CD14-positive monocyte (primary cell): ENCODE data around the gene MPV17L2. TPM values are rescaled to one million over a fixed set of nuclear protein-coding genes. Genes with fewer than 3 reads are reported as not detected.

Experiments
- DNase-seq, 3 donors: peaks; one replicate each; pipeline ENCODE4 v3.0.0-alpha.2; 2011 to 2022
- H2AFZ ChIP-seq: 2 replicates; pipeline ENCODE4 v1.6.0; 2012; ENCODE audit warnings: mild to moderate bottlenecking, low read depth, low read length, inconsistent platforms; ENCODE audit not compliant: insufficient read depth, poor library complexity, severe bottlenecking
- H3K27ac ChIP-seq, 2 donors: 1 replicate in 1 of 2; 2 replicates in 1 of 2; pipeline ENCODE4 v1.5.1; 2012 to 2013; ENCODE audit warnings: low read length in 2 of 2, control low read depth in 1 of 2, inconsistent platforms in 1 of 2, low read depth in 1 of 2, mild to moderate bottlenecking in 1 of 2
- H3K27me3 ChIP-seq, 2 donors: one replicate each; pipeline versions ENCODE4 v1.6.0 to v1.6.1; 2011 to 2013; ENCODE audit warnings: low read length in 2 of 2; ENCODE audit not compliant: control insufficient read depth in 2 of 2, insufficient read depth in 2 of 2
- H3K36me3 ChIP-seq, 2 donors: replicated peaks in 1 of 2; 1 replicate in 1 of 2; 2 replicates in 1 of 2; pipeline versions ENCODE4 v1.5.1 to v1.6.1; 2012 to 2013; ENCODE audit warnings: low read length in 2 of 2, control low read depth in 1 of 2, inconsistent platforms in 1 of 2, mild to moderate bottlenecking in 1 of 2; ENCODE audit not compliant: insufficient read depth in 2 of 2, control insufficient read depth in 1 of 2
- H3K4me1 ChIP-seq, 2 donors: 1 replicate in 1 of 2; 2 replicates in 1 of 2; pipeline versions ENCODE4 v1.5.1 to v1.6.1; 2012 to 2013; ENCODE audit warnings: low read length in 2 of 2, control low read depth in 1 of 2, inconsistent platforms in 1 of 2, mild to moderate bottlenecking in 1 of 2, moderate library complexity in 1 of 2; ENCODE audit not compliant: insufficient read depth in 2 of 2, control insufficient read depth in 1 of 2
- H3K4me2 ChIP-seq: replicated peaks from 2 replicates; pipeline ENCODE3; 2012; ENCODE audit warnings: low read length, moderate library complexity, mild to moderate bottlenecking; ENCODE audit not compliant: poor library complexity, severe bottlenecking; ENCODE audit errors: extremely low read depth
- H3K4me3 ChIP-seq, 3 experiments: fragments of 200-600 bp in 1 of 3; sonication (generic) in 1 of 3; replicated peaks in 1 of 3; 1 replicate in 2 of 3; 2 replicates in 1 of 3; pipeline ENCODE4 v1.5.1; 2011 to 2013; ENCODE audit warnings: low read length in 3 of 3, mild to moderate bottlenecking in 3 of 3, control low read depth in 2 of 3, low read depth in 2 of 3, inconsistent platforms in 1 of 3, moderate library complexity in 1 of 3
- H3K79me2 ChIP-seq: 2 replicates; pipeline ENCODE4 v1.6.0; 2012; ENCODE audit warnings: mild to moderate bottlenecking, control low read depth, inconsistent platforms, low read length, moderate library complexity; ENCODE audit not compliant: insufficient read depth
- H3K9ac ChIP-seq: 2 replicates; pipeline ENCODE4 v1.6.0; 2017; ENCODE audit warnings: low read length, mild to moderate bottlenecking; ENCODE audit not compliant: insufficient read depth, poor library complexity, severe bottlenecking
- H3K9me3 ChIP-seq, 2 donors: replicated peaks in 1 of 2; 1 replicate in 1 of 2; 2 replicates in 1 of 2; pipeline versions ENCODE4 v1.5.1 to v1.6.1; 2012 to 2013; ENCODE audit warnings: low read length in 2 of 2, control low read depth in 1 of 2; ENCODE audit not compliant: control insufficient read depth in 1 of 2, insufficient read depth in 1 of 2
- H4K20me1 ChIP-seq: 2 replicates; pipeline ENCODE4 v1.6.0; 2012; ENCODE audit warnings: mild to moderate bottlenecking, low read length, control low read depth, moderate library complexity; ENCODE audit not compliant: insufficient read depth
- H3K27ac Mint-ChIP-seq, 7 donors: one replicate each; pipeline ENCODE4 v1.8.0; 2020; ENCODE audit warnings: mild to moderate bottlenecking in 7 of 7, mixed read lengths in 7 of 7, moderate library complexity in 6 of 7, inconsistent platforms in 2 of 7
- H3K27me3 Mint-ChIP-seq, 3 donors: one replicate each; pipeline ENCODE4 v1.8.0; 2021 to 2022; ENCODE audit warnings: low read depth in 3 of 3, mild to moderate bottlenecking in 3 of 3, mixed read lengths in 3 of 3, moderate library complexity in 3 of 3, inconsistent platforms in 1 of 3
- H3K36me3 Mint-ChIP-seq, 2 donors: one replicate each; pipeline ENCODE4 v1.8.0; 2020; ENCODE audit warnings: mixed read lengths in 2 of 2, inconsistent platforms in 1 of 2, mild to moderate bottlenecking in 1 of 2
- H3K4me1 Mint-ChIP-seq: one replicate; pipeline ENCODE4 v1.8.0; 2020; ENCODE audit warnings: mild to moderate bottlenecking, mixed read lengths
- H3K4me3 Mint-ChIP-seq, 2 donors: one replicate each; pipeline ENCODE4 v1.8.0; 2020; ENCODE audit warnings: mild to moderate bottlenecking in 2 of 2, mixed read lengths in 2 of 2, moderate library complexity in 1 of 2
- H3K9me3 Mint-ChIP-seq, 7 donors: one replicate each; pipeline ENCODE4 v1.8.0; 2020 to 2022; ENCODE audit warnings: mixed read lengths in 7 of 7, mild to moderate bottlenecking in 6 of 7, moderate library complexity in 6 of 7, inconsistent platforms in 2 of 7
- WGBS: methylation state at CpG from one replicate; pipeline ENCODE4 v1.1.5; 2013; ENCODE audit warnings: missing lambda C conversion rate; ENCODE audit not compliant: insufficient coverage; 5-methylcytosine and 5-hydroxymethylcytosine counted together
- intact Hi-C, 2 donors: fragments of 100-400 bp; cut with micrococcal nuclease; formaldehyde crosslinking; loops; one replicate each; pipeline versions ENCODE4 v1.15.0 to v1.15.1; 2023
- polyA plus RNA-seq, 3 donors: library from polyadenylated mRNA; depleted of rRNA in 1 of 3; unstranded in 2 of 3; stranded (reverse) in 1 of 3; fragments of 300-500 nt in 2 of 3; fragments of >200 nt in 1 of 3; fragmentation: Illumina TruSeq in 2 of 3; gene quantifications; 1 replicate in 2 of 3; 2 replicates in 1 of 3; pipeline ENCODE4 v1.2.3, GENCODE V29; 2012 to 2021
- TF ChIP-seq, protein P1 (sequence below): fragments of 200-600 bp; IDR thresholded peaks from one replicate; pipeline ENCODE4 v1.8.0; 2022; ENCODE audit warnings: antibody characterized with exemption, mild to moderate bottlenecking

MPV17L2 gene
- polyA plus RNA-seq, 3 donors: 14.3 to 20.2 (median 15.0) TPM

DNA sequence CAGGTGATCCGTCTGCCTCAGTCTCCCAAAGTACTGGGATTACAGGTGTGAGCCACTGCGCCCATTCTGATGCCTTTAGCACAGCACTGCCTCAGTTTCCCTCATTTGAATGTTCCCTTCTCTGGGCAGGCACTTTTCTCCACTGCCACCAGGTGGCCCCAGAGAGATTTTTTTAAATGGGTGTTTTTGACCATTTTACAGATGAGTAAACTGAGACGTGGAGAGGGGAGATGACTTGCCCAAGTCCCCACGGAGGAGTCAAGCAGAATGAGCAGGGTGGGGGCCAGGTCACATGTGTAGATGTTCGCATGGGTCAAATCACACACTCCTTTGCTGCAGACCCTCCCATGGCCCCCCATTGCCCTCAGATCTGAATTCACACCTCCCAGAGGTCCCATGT is 36.5 kb downstream of the MPV17L2 start:
- peaks cover 53 to 77% (median 74%) of the 10 kb centered on the region in 3 donors for H3K27me3 Mint-ChIP-seq
- H3K9me3 Mint-ChIP-seq: peaks cover 7 to 25% (median 16%) of the 10 kb centered on the region in 7 donors
- Histone ChIP-seq H3K4me1 (peaks cover 8 to 23% of the 10 kb centered on the region in 2 donors), H3K27ac (no peak overlapping the region), H3K9ac (no peak overlapping the region), H2AFZ (no peak overlapping the region), H3K36me3 (no peaks in the 10 kb centered on the region), H3K79me2 (no peaks in the 10 kb centered on the region), H3K9me3 (peaks cover 7% of the 10 kb centered on the region in 2 donors), H3K4me3 (no peak overlapping the region), H4K20me1 (no peaks in the 10 kb centered on the region), H3K4me2 (no peak overlapping the region), H3K27me3 (peaks cover 25 to 69% of the 10 kb centered on the region in 2 donors)
- peaks cover 0 to 7% of the 10 kb centered on the region in 2 donors for H3K36me3 Mint-ChIP-seq
- peak overlapping the region in 1 of 2 donors; percentile 43 for H3K4me3 Mint-ChIP-seq
- TF ChIP-seq, protein P1, sequence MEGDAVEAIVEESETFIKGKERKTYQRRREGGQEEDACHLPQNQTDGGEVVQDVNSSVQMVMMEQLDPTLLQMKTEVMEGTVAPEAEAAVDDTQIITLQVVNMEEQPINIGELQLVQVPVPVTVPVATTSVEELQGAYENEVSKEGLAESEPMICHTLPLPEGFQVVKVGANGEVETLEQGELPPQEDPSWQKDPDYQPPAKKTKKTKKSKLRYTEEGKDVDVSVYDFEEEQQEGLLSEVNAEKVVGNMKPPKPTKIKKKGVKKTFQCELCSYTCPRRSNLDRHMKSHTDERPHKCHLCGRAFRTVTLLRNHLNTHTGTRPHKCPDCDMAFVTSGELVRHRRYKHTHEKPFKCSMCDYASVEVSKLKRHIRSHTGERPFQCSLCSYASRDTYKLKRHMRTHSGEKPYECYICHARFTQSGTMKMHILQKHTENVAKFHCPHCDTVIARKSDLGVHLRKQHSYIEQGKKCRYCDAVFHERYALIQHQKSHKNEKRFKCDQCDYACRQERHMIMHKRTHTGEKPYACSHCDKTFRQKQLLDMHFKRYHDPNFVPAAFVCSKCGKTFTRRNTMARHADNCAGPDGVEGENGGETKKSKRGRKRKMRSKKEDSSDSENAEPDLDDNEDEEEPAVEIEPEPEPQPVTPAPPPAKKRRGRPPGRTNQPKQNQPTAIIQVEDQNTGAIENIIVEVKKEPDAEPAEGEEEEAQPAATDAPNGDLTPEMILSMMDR: peak; percentile 44
- intact Hi-C loops: no loop called here
- H3K4me1 Mint-ChIP-seq: peaks cover 25% of the 10 kb centered on the region
- DNase-seq: no peak
- no peak overlapping the region for H3K27ac Mint-ChIP-seq
- WGBS: 100% methylated on average over 2 of the region's 5 CpGs

DNA sequence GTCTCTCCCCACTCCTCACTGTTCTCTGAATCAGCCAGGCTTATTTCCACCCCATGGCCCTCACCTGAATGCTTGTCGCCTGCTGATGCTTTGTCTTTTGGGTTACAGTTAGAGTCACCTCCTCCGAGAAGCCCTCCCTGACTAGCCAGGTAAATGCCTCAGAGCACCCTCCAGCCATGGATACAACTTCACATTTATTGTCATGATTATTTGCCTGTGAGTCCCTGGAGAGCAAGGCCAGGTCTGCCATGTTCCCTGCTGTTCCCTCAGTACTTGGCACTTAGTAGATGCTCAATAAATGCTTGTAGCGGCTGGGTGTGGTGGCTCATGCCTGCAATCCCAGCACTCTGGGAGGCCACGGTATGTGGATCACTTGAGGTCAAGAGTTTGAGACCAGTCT is 36.9 kb downstream of the MPV17L2 start:
- Mint-ChIP-seq H3K27ac (peak overlapping the region in 1 of 7 donors; percentile 38), H3K4me3 (peak overlapping the region in 1 of 2 donors; percentile 43), H3K9me3 (peaks cover 7 to 22% (median 14%) of the 10 kb centered on the region in 7 donors), H3K4me1 (peaks cover 20% of the 10 kb centered on the region), H3K27me3 (peaks cover 49 to 77% (median 70%) of the 10 kb centered on the region in 3 donors), H3K36me3 (peaks cover 0 to 3% of the 10 kb centered on the region in 2 donors)
- no peak overlapping the region for H3K4me2 ChIP-seq
- H2AFZ ChIP-seq: no peak overlapping the region
- H3K27me3 ChIP-seq: peaks cover 24 to 65% of the 10 kb centered on the region in 2 donors
- TF ChIP-seq, protein P1: no peak
- peaks cover 7% of the 10 kb centered on the region in 2 donors for H3K9me3 ChIP-seq
- no peak overlapping the region for H3K27ac ChIP-seq
- DNase-seq: no peak
- no peaks in the 10 kb centered on the region for H3K79me2 ChIP-seq
- H4K20me1 ChIP-seq: no peaks in the 10 kb centered on the region
- H3K4me3 ChIP-seq: no peak overlapping the region
- H3K9ac ChIP-seq: no peak overlapping the region
- H3K4me1 ChIP-seq: peaks cover 3 to 19% of the 10 kb centered on the region in 2 donors
- 100% methylated on average over 2 of the region's 4 CpGs for WGBS
- intact Hi-C loops: no loop called here
- no peaks in the 10 kb centered on the region for H3K36me3 ChIP-seq
